HAP-1 (cell line): ENCODE results near the gene HIVEP3.

Experiments used
- DNase-seq, 2 experiments: peaks; one replicate each; pipeline ENCODE4 v3.0.0-alpha.2; 2016 to 2020; ENCODE audit warnings: low spot score in 2 of 2
- H3K27me3 ChIP-seq: fragments of 250-450 bp; sonication (Bioruptor Pico); 2 replicates; pipeline ENCODE4 v1.5.1; 2020; ENCODE audit warnings: low read depth, mild to moderate bottlenecking, moderate library complexity
- H3K36me3 ChIP-seq: fragments of 250-450 bp; sonication (Bioruptor Pico); replicated peaks from 2 replicates; pipeline ENCODE4 v1.5.1; 2020; ENCODE audit warnings: mild to moderate bottlenecking
- H3K4me1 ChIP-seq: fragments of 250-450 bp; sonication (Bioruptor Pico); 2 replicates; pipeline ENCODE4 v1.5.1; 2020; ENCODE audit warnings: mild to moderate bottlenecking
- H3K4me3 ChIP-seq: fragments of 250-450 bp; sonication (Bioruptor Pico); 2 replicates; pipeline ENCODE4 v1.5.1; 2020; ENCODE audit warnings: mild to moderate bottlenecking, moderate library complexity
- H3K9me3 ChIP-seq: fragments of 250-450 bp; sonication (Bioruptor Pico); 2 replicates; pipeline ENCODE4 v1.5.1; 2020; ENCODE audit warnings: mild to moderate bottlenecking, moderate library complexity
- in situ Hi-C: fragments of 300-500 bp; cut with MboI; formaldehyde crosslinking; loops from 3 replicates; pipeline ENCODE4 v1.14.3; 2020; ENCODE audit warnings: low sequenced_read_pairs, inconsistent platforms, mixed read lengths

HIVEP3 gene

GRCh38 chr1:41811051-41811795 is 107.5 kb downstream of the HIVEP3 start:
- Histone ChIP-seq H3K36me3 (no peaks in the 10 kb centered on the region), H3K4me1 (peaks cover 4% of the 10 kb centered on the region), H3K27me3 (no peaks in the 10 kb centered on the region), H3K9me3 (no peaks in the 10 kb centered on the region), H3K4me3 (no peak overlapping the region)
- no peak for DNase-seq
- in situ Hi-C loops = no loop called here

- Histone ChIP-seq H3K27me3 (no peaks in the 10 kb centered on the region), H3K9me3 (no peaks in the 10 kb centered on the region), H3K4me1 (peaks cover 4% of the 10 kb centered on the region), H3K4me3 (no peak overlapping the region), H3K36me3 (no peaks in the 10 kb centered on the region)
- in situ Hi-C loops = no loop called here
- peak; percentile 5 to 59 for DNase-seq
These were observed 108.3 kb downstream of the HIVEP3 start for GRCh38 chr1:41810446-41810845.

GRCh38 chr1:41809692-41810091 is 109.0 kb downstream of the HIVEP3 start:
- Histone ChIP-seq H3K36me3 (no peaks in the 10 kb centered on the region), H3K4me3 (no peak overlapping the region), H3K9me3 (no peaks in the 10 kb centered on the region), H3K4me1 (peaks cover 3% of the 10 kb centered on the region), H3K27me3 (no peaks in the 10 kb centered on the region)
- DNase-seq = no peak
- in situ Hi-C loops = no loop called here

- Histone ChIP-seq H3K4me1 (no peaks in the 10 kb centered on the region), H3K4me3 (no peak overlapping the region), H3K9me3 (no peaks in the 10 kb centered on the region), H3K27me3 (no peaks in the 10 kb centered on the region), H3K36me3 (no peaks in the 10 kb centered on the region)
- in situ Hi-C loops = no loop called here
- DNase-seq = no peak
These were observed 111.3 kb downstream of the HIVEP3 start for GRCh38 chr1:41807390-41807789.

GRCh38 chr1:41806472-41807155 is 112.1 kb downstream of the HIVEP3 start:
- no peaks in the 10 kb centered on the region for H3K27me3 ChIP-seq
- H3K4me1 ChIP-seq = no peaks in the 10 kb centered on the region
- H3K9me3 ChIP-seq = no peaks in the 10 kb centered on the region
- H3K4me3 ChIP-seq = no peak overlapping the region
- no peaks in the 10 kb centered on the region for H3K36me3 ChIP-seq
- in situ Hi-C loops = no loop called here
- no peak for DNase-seq

- Histone ChIP-seq H3K36me3 (no peaks in the 10 kb centered on the region), H3K4me3 (no peak overlapping the region), H3K27me3 (no peaks in the 10 kb centered on the region), H3K4me1 (no peaks in the 10 kb centered on the region), H3K9me3 (no peaks in the 10 kb centered on the region)
- no peak for DNase-seq
- in situ Hi-C loops = no loop called here
These were observed 112.8 kb downstream of the HIVEP3 start for GRCh38 chr1:41805771-41806471.

- in situ Hi-C loops = no loop called here
- Histone ChIP-seq H3K27me3 (no peaks in the 10 kb centered on the region), H3K4me1 (no peaks in the 10 kb centered on the region), H3K4me3 (no peak overlapping the region), H3K9me3 (no peaks in the 10 kb centered on the region), H3K36me3 (no peaks in the 10 kb centered on the region)
- no peak for DNase-seq
These were observed 114.5 kb downstream of the HIVEP3 start for GRCh38 chr1:41804176-41804575.

- Histone ChIP-seq H3K36me3 (no peaks in the 10 kb centered on the region), H3K4me3 (no peak overlapping the region), H3K4me1 (no peaks in the 10 kb centered on the region), H3K9me3 (no peaks in the 10 kb centered on the region), H3K27me3 (no peaks in the 10 kb centered on the region)
- in situ Hi-C loops = no loop called here
- DNase-seq = no peak
These were observed 115.1 kb downstream of the HIVEP3 start for GRCh38 chr1:41803656-41804055.

- H3K4me3 ChIP-seq = no peak overlapping the region
- no peak for DNase-seq
- in situ Hi-C loops = no loop called here
- H3K27me3 ChIP-seq = no peaks in the 10 kb centered on the region
- no peaks in the 10 kb centered on the region for H3K9me3 ChIP-seq
- H3K36me3 ChIP-seq = no peaks in the 10 kb centered on the region
- H3K4me1 ChIP-seq = no peaks in the 10 kb centered on the region
These were observed 115.9 kb downstream of the HIVEP3 start for GRCh38 chr1:41802532-41803501.

GRCh38 chr1:41800311-41800829 is 118.4 kb downstream of the HIVEP3 start:
- DNase-seq = no peak
- no peaks in the 10 kb centered on the region for H3K9me3 ChIP-seq
- no peaks in the 10 kb centered on the region for H3K27me3 ChIP-seq
- in situ Hi-C loops = no loop called here
- H3K4me1 ChIP-seq = no peaks in the 10 kb centered on the region
- no peaks in the 10 kb centered on the region for H3K36me3 ChIP-seq
- no peak overlapping the region for H3K4me3 ChIP-seq

GRCh38 chr1:41799723-41800122 is 119.0 kb downstream of the HIVEP3 start:
- no peak for DNase-seq
- Histone ChIP-seq H3K4me3 (no peak overlapping the region), H3K27me3 (no peaks in the 10 kb centered on the region), H3K4me1 (no peaks in the 10 kb centered on the region), H3K9me3 (no peaks in the 10 kb centered on the region), H3K36me3 (no peaks in the 10 kb centered on the region)
- in situ Hi-C loops = no loop called here

- H3K4me3 ChIP-seq = no peak overlapping the region
- no peaks in the 10 kb centered on the region for H3K36me3 ChIP-seq
- H3K4me1 ChIP-seq = no peaks in the 10 kb centered on the region
- in situ Hi-C loops = no loop called here
- no peak for DNase-seq
- H3K9me3 ChIP-seq = no peaks in the 10 kb centered on the region
- H3K27me3 ChIP-seq = no peaks in the 10 kb centered on the region
These were observed 119.5 kb downstream of the HIVEP3 start for GRCh38 chr1:41799205-41799604.

GRCh38 chr1:41795205-41795762 is 123.4 kb downstream of the HIVEP3 start:
- H3K4me1 ChIP-seq = no peaks in the 10 kb centered on the region
- in situ Hi-C loops = no loop called here

More at GRCh38 chr1:41795205-41795762, 123.4 kb downstream of the HIVEP3 start:
- no peaks in the 10 kb centered on the region for H3K9me3 ChIP-seq
- H3K27me3 ChIP-seq = no peaks in the 10 kb centered on the region
- no peak for DNase-seq
- H3K4me3 ChIP-seq = no peak overlapping the region
- H3K36me3 ChIP-seq = no peaks in the 10 kb centered on the region
